Heart right ventricle (tissue), 16 donors: ENCODE results near the gene PAM16. TPM values are rescaled to one million over a fixed set of nuclear protein-coding genes. Genes with fewer than 3 reads are reported as not detected.

Experiments used
- ATAC-seq, 8 donors: fragments of 200-7000 bp; cut with Tn5 transposase; one replicate each; pipeline ENCODE4 v1.9.1; 2020; ENCODE audit warnings: mild to moderate bottlenecking in 8 of 8, moderate library complexity in 8 of 8, moderate number of reproducible peaks in 1 of 8
- DNase-seq, 2 donors: peaks; one replicate each; pipeline ENCODE4 v3.0.0-alpha.2; 2020
- H3K27ac ChIP-seq, 10 donors: fragments of 200-600 bp; sonication (generic) in 2 of 10; one replicate each; pipeline versions ENCODE4 v1.5.0 to v1.8.0; 2020 to 2022; ENCODE audit warnings: mild to moderate bottlenecking in 3 of 10
- H3K27me3 ChIP-seq, 7 donors: fragments of 200-600 bp; one replicate each; pipeline ENCODE4 v1.8.0; 2021 to 2022; ENCODE audit warnings: mild to moderate bottlenecking in 2 of 7
- H3K36me3 ChIP-seq, 9 donors: fragments of 200-600 bp; sonication (generic) in 1 of 9; one replicate each; pipeline versions ENCODE4 v1.5.0 to v1.8.0; 2020 to 2022; ENCODE audit warnings: mild to moderate bottlenecking in 2 of 9
- H3K4me1 ChIP-seq, 9 donors: fragments of 200-600 bp; sonication (generic) in 1 of 9; one replicate each; pipeline versions ENCODE4 v1.5.0 to v1.8.0; 2020 to 2022; ENCODE audit warnings: mild to moderate bottlenecking in 4 of 9
- H3K4me3 ChIP-seq, 10 donors: fragments of 200-600 bp; sonication (generic) in 2 of 10; one replicate each; pipeline versions ENCODE4 v1.5.0 to v1.8.0; 2020 to 2022; ENCODE audit warnings: mild to moderate bottlenecking in 7 of 10, moderate library complexity in 2 of 10
- H3K9me3 ChIP-seq, 11 donors: fragments of 200-600 bp in 10 of 11; sonication (generic) in 2 of 11; one replicate each; pipeline versions ENCODE4 v1.5.0 to v1.8.0; 2013 to 2022; ENCODE audit warnings: mild to moderate bottlenecking in 2 of 11, control low read depth in 1 of 11, moderate library complexity in 1 of 11
- WGBS, 2 donors: extraction: QIAGEN DNeasy Blood & Tissue Kit; methylation state at CpG; one replicate each; pipeline ENCODE4 v1.1.7; 2013; ENCODE audit warnings: inconsistent platforms in 1 of 2; 5-methylcytosine and 5-hydroxymethylcytosine counted together
- intact Hi-C, 10 donors: fragments of 100-400 bp; cut with DNase I; formaldehyde crosslinking; loops; one replicate each; pipeline versions ENCODE4 v1.11.1 to v1.14.2; 2022
- polyA plus RNA-seq, 2 donors: library from polyadenylated mRNA; stranded (reverse); fragments of 200-250 nt; gene quantifications; one replicate each; pipeline ENCODE4 v1.2.3, GENCODE V29; 2013
- total RNA-seq, 10 donors: library from RNA; stranded (reverse); fragmentation: NEBNext Ultra II Directional in 3 of 10; extraction: Animal tissue kit (Norgen Biotek cat#: 25700) in 3 of 10; gene quantifications; one replicate each; pipeline versions ENCODE4 v1.2.1 to v1.2.4, GENCODE V29; 2021 to 2023
- TF ChIP-seq, protein P1 (sequence below), 9 donors: fragments of 200-600 bp; sonication (generic) in 2 of 9; IDR thresholded peaks; one replicate each; pipeline versions ENCODE4 v1.5.0 to v1.8.0; 2021 to 2022; ENCODE audit warnings: antibody characterized with exemption in 9 of 9, mild to moderate bottlenecking in 5 of 9, moderate library complexity in 1 of 9
- donor health status: Arrhythmogenic right ventricular cardiomyopathy.
- donor health status: ischemic (EF 13 %, LVEDD 7.1; RV severe dilation, severe dysfunction).
- donor health status: healthy with polysubstance abuse.
- donor health status: DM: no; HTN: yes; CAD: no.
- donor health status: DM: no; HTN: no; CAD: no.
- donor health status: ischemic (EF 25% LVEDD 6.9; RV normal size, moderate dysfunction).
- donor health status: ischemic (EF 25% LVEDD 5.7; RV mildly dilated, moderate dysfunction).
- donor health status: healthy.
- donor health status: DM: yes; HTN: yes; CAD: no.
- donor health status: Ischemic cardiomyopathy.
- donor health status: ischemic (EF 35%, LVEDD 5.7; RV mildly dilated, moderate dysfunction).
- donor health status: nonischemic (EF 11% LVEDD 7.7; RV severe dilation, severe dysfunction).
- donor health status: DM: yes; HTN: yes; CAD: no.
- donor health status: PGD.
- donor health status: ischemic (EF 29% LVEDD 5.4; RV normal size, mild dysfunction).
- donor health status: nonischemic (EF 23%, LVEDD 6.1; RV moderate dilation, normal function).

PAM16 gene
- total and polyA plus RNA-seq, 12 donors = 44.2 to 288 (median 59.0) TPM

- ATAC-seq (no peak), DNase-seq (no peak)
- no peaks in the 10 kb centered on the region for H3K9me3 ChIP-seq
- no peak overlapping the region for H3K27ac ChIP-seq
- peaks cover 0 to 67% (median 14%) of the 10 kb centered on the region in 9 donors for H3K36me3 ChIP-seq
- WGBS, 2 donors = 90 to 96% methylated on average over 13 of the region's 13 CpGs
- no peak overlapping the region for H3K4me3 ChIP-seq
- H3K4me1 ChIP-seq = peaks cover 2 to 27% (median 13%) of the 10 kb centered on the region in 9 donors
- TF ChIP-seq, protein P1, sequence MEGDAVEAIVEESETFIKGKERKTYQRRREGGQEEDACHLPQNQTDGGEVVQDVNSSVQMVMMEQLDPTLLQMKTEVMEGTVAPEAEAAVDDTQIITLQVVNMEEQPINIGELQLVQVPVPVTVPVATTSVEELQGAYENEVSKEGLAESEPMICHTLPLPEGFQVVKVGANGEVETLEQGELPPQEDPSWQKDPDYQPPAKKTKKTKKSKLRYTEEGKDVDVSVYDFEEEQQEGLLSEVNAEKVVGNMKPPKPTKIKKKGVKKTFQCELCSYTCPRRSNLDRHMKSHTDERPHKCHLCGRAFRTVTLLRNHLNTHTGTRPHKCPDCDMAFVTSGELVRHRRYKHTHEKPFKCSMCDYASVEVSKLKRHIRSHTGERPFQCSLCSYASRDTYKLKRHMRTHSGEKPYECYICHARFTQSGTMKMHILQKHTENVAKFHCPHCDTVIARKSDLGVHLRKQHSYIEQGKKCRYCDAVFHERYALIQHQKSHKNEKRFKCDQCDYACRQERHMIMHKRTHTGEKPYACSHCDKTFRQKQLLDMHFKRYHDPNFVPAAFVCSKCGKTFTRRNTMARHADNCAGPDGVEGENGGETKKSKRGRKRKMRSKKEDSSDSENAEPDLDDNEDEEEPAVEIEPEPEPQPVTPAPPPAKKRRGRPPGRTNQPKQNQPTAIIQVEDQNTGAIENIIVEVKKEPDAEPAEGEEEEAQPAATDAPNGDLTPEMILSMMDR (IDR thresholded peaks at IDR 0.05) = no peak
- H3K27me3 ChIP-seq = no peaks in the 10 kb centered on the region
- intact Hi-C loops = no loop called here
These were observed 14.9 kb upstream of the PAM16 start for GRCh38 chr16:4366016-4366415.

DNA sequence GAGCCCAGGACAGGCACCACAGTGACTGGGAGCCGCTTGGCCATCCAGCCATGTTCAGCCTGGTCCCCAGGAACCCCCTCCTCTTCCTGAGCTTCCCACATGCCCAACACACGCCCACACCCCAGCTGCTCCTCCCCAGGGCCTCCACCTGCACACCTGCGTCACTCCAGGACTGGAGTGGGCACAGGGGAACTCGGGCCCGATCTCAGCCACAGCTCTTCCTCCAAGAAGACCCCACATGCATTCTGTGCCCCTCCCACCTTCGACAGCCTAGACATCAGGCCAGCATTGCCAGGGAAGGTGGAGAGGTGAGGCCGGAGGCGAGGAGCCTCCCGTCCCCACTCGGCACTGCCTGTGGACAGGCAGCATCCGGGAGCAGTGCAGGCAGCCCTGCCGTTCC, 14.5 kb upstream of the PAM16 start:
- Histone ChIP-seq H3K4me1 (peaks cover 0 to 23% (median 9%) of the 10 kb centered on the region in 9 donors), H3K36me3 (peaks cover 0 to 70% (median 14%) of the 10 kb centered on the region in 9 donors), H3K27ac (no peak overlapping the region), H3K9me3 (no peaks in the 10 kb centered on the region), H3K27me3 (no peaks in the 10 kb centered on the region), H3K4me3 (no peak overlapping the region)
- TF ChIP-seq, protein P1 (IDR thresholded peaks at IDR 0.05) = no peak
- 95 to 97% methylated on average over 12 of the region's 12 CpGs for WGBS, 2 donors
- DNase-seq (no peak), ATAC-seq (no peak)
- intact Hi-C loops = no loop called here

- Histone ChIP-seq H3K27ac (no peak overlapping the region), H3K27me3 (no peaks in the 10 kb centered on the region), H3K4me3 (no peak overlapping the region), H3K36me3 (peaks cover 0 to 74% (median 14%) of the 10 kb centered on the region in 9 donors), H3K4me1 (peaks cover 0 to 17% (median 4%) of the 10 kb centered on the region in 9 donors), H3K9me3 (no peaks in the 10 kb centered on the region)
- TF ChIP-seq, protein P1 (IDR thresholded peaks at IDR 0.05) = no peak
- 96 to 98% methylated on average over 9 to 10 of the region's 10 CpGs for WGBS, 2 donors
- ATAC-seq (no peak), DNase-seq (no peak)
- intact Hi-C loops = no loop called here
These were observed 13.9 kb upstream of the PAM16 start for GRCh38 chr16:4365014-4365406.

GRCh38 chr16:4364196-4365013, 13.3 kb upstream of the PAM16 start:
- Histone ChIP-seq H3K9me3 (no peaks in the 10 kb centered on the region), H3K27ac (no peak overlapping the region), H3K4me3 (no peak overlapping the region), H3K27me3 (no peaks in the 10 kb centered on the region), H3K4me1 (peaks cover 0 to 11% (median 0%) of the 10 kb centered on the region in 9 donors), H3K36me3 (peaks cover 0 to 78% (median 14%) of the 10 kb centered on the region in 9 donors)
- WGBS, 2 donors = 93 to 95% methylated on average over 36 to 37 of the region's 37 CpGs
- intact Hi-C loops = no loop called here
- ATAC-seq = no peak
- TF ChIP-seq, protein P1 (IDR thresholded peaks at IDR 0.05) = no peak
- DNase-seq = no peak
